Activated CD4-positive, alpha-beta T cell treated with anti-CD3 and anti-CD28 coated beads, Interleukin-2, amount 50 U/mL, for 16 hours (primary cell): ENCODE results near the gene TBC1D2B.
"Not testable (repeated sequence)": the region's sequence is repeated elsewhere in the genome, so short reads cannot be mapped to it uniquely, and the experiment has no call there.

ENCODE experiments used
- DNase-seq: peaks from one replicate; pipeline ENCODE4 v3.0.0-alpha.2; 2020

The TBC1D2B gene

DNA sequence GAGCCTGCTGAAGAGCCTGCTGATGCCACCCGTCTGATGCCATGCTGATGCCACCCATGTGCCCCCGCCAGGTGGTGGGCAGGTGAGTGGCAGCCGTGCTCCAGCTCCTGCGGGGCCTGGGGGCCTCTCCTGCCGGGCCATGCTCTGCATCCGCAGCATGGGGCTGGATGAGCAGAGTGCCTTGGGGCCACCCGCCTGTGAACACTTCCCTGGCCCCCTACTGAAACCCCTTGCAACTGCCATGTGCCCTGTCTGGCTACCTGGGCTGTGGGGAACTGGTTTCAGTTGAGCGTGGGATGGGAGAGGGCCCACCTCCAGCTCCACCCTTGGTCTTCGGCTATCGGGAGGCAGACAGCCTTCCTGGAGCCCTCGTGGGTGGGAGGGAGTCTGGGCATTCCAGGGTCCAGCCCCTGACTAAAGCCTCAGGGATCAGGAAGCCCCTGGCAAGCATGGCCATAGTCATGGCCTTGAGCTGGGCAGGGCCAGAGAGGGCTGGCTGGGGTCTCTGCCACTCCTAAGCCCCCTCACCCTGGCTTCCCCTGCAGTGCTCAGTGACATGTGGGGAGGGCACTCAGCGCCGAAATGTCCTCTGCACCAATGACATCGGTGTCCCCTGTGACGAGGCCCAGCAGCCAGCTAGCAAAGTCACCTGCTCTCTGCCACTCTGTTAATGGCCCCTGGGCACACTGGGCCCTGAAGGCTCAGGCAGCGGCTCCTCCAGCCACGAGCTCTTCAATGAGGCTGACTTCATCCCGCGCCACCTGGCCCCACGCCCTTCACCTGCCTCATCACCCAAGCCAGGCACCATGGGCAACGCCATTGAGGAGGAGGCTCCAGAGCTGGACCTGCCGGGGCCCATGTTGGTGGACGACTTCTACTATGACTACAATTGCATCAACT, 92.2 kb downstream of the TBC1D2B start:
- no peak for DNase-seq

GRCh38 chr15:77984446-77984861, 93.1 kb downstream of the TBC1D2B start:
- no peak for DNase-seq

GRCh38 chr15:77983708-77984445, 93.6 kb downstream of the TBC1D2B start:
- DNase-seq, result no peak

- no peak for DNase-seq
Observed at GRCh38 chr15:77983091-77983707, 94.3 kb downstream of the TBC1D2B start.

- no peak for DNase-seq
Observed at GRCh38 chr15:77982127-77982490, 95.4 kb downstream of the TBC1D2B start.

DNA sequence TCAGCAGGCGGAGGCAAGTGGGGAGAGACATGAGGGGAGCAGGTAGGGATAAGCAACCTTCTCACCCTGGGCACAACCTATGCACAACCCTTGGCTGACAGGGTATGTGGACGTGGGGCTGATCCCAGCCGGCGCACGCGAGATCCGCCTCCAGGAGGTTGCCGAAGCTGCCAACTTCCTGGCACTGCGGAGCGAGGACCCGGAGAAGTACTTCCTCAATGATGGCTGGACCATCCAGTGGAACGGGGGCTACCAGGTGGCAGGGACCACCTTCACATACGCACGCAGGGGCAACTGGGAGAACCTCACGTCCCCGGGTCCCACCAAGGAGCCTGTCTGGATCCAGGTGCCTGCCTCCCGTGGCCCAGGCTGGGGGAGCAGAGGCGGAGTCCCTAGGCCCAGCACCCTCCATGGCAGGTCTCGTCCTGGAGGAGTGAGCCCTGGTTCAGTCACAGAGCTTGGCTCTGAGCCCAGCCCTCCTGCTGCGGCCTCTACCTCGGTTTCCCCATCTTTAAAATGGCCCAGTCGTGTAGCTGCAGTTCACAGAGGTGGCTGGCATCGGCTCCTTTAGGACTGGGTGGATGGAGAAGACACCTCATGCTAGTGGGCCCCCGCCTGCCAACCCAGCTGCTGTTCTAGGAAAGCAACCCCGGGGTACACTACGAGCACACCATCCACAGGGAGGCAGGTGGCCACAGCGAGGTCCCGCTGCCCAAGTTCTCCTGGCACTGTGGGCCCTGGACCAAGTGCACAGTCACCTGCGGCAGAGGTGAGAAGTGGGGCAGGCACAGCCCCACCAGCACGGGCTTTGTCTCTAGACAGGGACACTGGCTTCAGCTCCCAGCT, 96.0 kb downstream of the TBC1D2B start:
- DNase-seq, result no peak

GRCh38 chr15:77980674-77981073, 96.8 kb downstream of the TBC1D2B start:
- DNase-seq, result not testable (repeated sequence)

DNA sequence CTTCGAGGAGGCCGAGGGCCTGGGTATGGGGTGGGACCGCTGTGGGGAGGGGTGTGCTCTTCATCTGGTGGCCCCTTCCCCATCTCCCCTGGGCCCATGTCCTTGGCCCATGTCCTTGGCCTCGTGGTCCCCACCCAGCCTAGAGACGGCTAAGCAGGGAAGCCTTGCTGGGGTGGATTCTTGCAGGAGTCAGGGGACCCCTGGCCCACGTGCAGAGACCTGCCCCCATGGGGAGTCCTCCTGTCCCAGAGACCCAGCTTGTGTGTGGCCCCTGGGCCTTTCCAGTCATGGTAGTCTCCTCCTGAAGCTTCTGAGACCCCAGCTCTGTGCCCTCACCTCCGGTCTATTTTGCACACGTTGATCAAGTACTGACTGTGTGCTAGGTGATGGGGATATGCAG, 97.4 kb downstream of the TBC1D2B start:
- DNase-seq, result no peak

- DNase-seq, result not testable (repeated sequence)
Observed at GRCh38 chr15:77979157-77979556, 98.4 kb downstream of the TBC1D2B start.

DNA sequence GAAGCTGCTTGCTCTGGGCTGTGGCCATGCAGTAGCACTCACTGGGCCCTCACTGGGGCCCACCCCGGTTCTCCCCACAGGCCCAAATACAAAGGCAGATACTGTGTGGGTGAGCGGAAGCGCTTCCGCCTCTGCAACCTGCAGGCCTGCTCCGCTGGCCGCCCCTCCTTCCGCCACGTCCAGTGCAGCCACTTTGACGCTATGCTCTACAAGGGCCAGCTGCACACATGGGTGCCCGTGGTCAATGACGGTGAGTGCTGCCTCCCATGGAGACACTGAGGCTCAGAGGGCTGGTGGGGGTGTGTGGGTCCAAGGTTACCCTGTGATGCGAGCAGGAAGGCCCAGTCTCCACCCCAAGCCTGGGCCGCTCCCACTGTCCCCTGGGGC, 98.8 kb downstream of the TBC1D2B start:
- not testable (repeated sequence) for DNase-seq

DNA sequence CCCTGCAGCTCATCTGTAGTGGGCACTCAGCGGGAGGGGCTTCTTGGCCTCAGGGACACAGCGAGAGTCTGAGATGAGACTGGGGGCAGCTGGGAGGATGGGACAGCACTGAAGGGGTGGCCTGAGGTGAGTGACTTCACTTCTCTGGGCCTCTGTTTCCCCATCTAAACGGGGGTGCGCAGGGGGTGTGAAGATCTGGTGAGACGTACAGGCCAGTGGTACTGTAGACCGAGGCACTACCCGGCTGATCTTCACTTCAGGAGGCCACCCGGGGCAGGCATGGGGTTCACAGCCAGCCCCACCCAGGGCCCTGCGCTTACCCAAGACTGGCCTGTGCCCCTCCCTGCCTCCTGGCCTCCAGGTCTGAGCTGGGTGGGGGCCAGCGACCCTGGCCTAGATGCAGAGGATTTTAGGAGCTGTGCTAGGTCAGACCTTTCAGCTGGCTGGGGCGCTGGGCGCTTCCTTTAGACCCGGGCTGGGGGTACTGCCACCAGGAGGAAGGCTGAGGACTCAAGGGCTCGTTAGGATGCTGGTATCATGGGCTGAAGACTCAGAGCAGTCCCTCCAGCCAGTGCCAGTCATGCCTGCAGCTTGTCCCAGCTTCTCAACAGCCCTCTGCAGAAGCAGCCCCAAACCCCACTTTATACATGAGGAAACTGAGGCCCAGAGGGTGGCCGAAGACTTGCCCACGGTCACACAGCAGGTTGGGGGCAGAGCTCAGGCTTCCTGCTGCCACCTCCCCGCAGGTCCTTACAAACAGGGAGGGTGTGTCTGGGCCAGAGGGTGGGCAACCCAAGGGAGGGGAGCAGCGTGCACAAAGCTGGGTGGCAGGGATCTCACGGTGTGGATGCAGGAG, 99.4 kb downstream of the TBC1D2B start:
- not testable (repeated sequence) for DNase-seq

- not testable (repeated sequence) for DNase-seq
Observed at GRCh38 chr15:77976760-77977525, 100.6 kb downstream of the TBC1D2B start.

DNA sequence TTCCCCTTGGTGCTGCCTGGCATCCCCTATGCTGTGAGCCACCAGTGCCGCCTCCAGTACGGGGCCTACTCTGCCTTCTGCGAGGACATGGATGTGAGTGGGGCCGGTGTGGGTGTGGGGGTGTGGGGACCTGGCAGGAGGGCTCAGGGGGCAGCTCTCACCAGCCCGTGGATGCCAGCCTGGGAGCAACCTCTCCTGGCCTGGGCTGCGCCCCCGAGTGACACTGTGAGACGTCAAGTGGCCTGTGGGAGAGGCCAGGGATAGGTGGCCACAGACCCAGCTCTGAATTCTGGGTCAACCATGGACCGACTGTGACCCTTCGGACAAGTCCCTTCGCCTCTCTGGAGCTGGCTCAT, 101.4 kb downstream of the TBC1D2B start:
- DNase-seq, result not testable (repeated sequence)

DNA sequence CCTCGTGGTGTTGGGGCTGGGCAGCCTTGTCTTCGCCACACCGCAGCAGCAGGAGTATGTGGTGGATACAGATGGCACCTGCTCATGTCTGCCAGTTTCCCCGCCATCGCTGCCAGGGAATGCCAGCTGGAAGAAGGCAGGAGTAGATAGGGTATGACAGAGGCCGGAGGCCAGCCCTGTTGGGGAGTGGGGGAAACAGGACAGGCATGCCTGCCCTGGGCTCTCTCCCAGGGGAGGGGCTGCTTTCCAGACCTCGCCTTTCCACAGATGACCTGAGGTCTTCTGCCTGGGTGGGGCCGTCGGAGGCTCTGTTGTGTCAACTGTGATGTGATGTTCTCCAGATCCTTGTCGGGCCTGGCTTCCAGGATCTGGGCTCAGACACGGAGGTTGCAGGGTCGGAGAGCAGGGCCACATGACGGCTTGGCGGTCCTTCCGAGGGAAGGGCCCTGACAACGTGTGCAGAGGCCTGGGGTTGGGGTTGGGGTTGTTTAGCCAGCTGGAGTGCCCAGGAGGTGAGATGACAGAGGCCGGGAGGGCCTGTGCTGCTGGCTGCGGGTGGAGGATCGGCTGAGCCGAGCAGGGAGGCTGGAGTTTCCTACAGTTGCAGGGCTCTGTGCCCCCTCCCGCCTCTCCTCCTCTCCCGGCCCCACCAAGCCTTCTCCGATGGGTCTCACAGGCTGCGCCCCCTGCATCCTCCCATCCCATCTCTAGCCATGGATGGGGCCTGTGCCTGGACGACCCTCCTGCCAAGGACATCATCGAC, 102.0 kb downstream of the TBC1D2B start:
- no peak for DNase-seq

- DNase-seq, result no peak
Observed at GRCh38 chr15:77974416-77975331, 102.8 kb downstream of the TBC1D2B start.

GRCh38 chr15:77974098-77974414, 103.5 kb downstream of the TBC1D2B start:
- DNase-seq, result no peak

DNA sequence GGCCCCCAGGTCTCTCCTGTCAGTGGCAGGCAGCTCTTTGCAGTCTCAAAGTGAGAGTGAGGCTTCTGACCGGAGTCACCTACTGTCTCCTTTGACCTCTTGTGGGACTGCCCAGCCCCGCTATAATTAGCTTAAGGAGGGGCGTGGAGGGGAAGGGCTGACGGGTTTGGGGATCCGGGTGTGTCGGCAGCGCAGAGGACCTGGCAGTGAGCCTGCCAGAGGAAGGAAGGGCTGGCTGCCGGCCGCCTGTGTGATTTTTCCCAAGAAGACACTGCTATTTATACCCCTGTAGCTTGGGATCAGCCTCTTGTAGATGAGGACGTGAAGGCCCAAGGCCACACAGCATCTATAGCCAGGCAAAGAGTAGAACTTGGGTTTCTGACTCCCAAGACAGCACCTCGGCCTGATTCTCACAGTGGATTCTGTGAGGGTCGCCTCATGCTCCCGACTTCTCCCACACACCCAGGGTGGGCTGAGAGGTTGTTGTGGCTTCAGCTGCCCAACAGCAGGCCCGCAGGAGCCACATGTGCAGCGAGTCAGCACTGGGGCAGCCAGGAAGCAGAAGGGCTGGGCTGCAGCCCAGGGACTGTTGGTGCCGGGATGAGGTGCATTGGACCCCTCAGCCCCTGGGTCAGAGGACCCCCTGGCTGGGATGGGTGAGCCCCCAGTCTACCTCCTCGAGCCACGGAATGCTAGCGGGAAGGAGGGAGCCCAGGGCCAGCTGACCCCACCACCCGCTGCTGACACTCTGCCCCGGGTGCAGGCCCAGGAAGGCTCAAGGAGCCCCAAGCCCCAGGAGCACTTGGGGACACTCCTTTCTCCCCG, 104.0 kb downstream of the TBC1D2B start:
- not testable (repeated sequence) for DNase-seq

DNA sequence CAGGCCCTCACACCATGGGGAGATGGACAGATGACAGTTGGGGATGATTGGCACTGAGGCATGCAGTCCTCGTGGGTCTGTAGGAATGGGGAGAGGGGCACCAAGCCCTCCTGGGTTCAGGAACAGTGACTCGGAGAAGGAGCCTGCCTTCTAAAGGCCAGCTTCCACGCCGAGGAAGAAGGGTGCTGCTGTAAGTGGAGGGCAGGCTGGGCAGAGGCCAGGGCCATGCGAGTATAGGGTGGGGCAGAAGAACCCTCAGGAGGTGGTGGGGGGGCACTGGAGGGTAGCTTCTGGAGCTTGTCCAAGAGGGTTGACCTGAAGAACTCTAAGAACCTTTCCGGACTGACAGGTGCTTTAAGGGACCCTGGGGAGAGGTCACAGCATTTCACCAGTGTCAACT, 104.8 kb downstream of the TBC1D2B start:
- DNase-seq, result not testable (repeated sequence)
